ENCODE results near the gene PKD1L1. TPM values are rescaled to one million over a fixed set of nuclear protein-coding genes. Genes with fewer than 3 reads are reported as not detected.

Gene PKD1L1
- total RNA-seq, 2 donors from 2014 or later, result 0.59 to 40.9 TPM

DNA sequence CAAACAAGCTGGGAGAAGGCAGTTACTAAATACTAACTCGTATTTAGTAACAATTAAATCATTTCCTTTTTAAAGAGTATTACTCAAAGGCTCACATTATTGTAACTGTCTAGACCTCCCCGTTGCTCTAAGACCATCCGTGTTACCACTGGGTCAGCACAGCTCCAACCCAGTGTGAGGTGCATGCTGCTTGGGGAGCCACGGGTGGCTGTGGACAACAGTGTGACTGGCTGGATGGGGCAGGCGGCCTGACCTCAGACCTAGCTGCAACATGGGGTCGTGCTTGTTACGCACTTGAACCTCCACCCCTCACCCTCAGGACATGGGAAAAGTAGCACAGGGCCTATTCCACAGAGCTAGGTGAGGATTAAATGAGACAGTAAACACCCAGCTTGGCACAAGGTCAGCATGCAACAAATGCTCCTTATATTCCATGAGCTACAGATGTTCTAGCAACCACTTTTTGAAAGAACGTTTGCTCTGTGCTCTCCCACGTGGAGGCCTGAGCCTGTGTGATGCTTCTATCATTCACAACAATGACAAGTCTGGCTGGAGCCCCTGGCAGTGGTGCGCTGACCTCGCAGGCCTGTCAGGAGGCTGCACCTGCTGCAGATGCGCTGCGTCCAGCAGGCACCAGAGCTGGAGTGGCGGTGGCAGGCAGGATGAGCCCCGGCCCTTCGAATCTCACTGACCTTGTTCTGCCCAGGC is 135.7 kb downstream of the PKD1L1 start:
- Histone ChIP-seq H3K4me1 (replicated peaks) (no peaks in the 10 kb centered on the region), H3K4me3 (no peak overlapping the region), H3K27ac (no peak overlapping the region), H3K9me3 (no peaks in the 10 kb centered on the region), H3K36me3 (no peaks in the 10 kb centered on the region), H3K27me3 (replicated peaks; ENCODE audit: insufficient read depth) (no peaks in the 10 kb centered on the region)
- DNase-seq (ENCODE audit: low spot score), result no peak
- 92% methylated on average over 15 of the region's 16 CpGs for WGBS
- intact Hi-C loops (cut with DNase I), result no loop called here
- TF ChIP-seq POLR2AphosphoS5 (IDR thresholded peaks at IDR 0.05) (no peak), POLR2A (IDR thresholded peaks at IDR 0.05) (no peak)
- TF ChIP-seq, protein P1, sequence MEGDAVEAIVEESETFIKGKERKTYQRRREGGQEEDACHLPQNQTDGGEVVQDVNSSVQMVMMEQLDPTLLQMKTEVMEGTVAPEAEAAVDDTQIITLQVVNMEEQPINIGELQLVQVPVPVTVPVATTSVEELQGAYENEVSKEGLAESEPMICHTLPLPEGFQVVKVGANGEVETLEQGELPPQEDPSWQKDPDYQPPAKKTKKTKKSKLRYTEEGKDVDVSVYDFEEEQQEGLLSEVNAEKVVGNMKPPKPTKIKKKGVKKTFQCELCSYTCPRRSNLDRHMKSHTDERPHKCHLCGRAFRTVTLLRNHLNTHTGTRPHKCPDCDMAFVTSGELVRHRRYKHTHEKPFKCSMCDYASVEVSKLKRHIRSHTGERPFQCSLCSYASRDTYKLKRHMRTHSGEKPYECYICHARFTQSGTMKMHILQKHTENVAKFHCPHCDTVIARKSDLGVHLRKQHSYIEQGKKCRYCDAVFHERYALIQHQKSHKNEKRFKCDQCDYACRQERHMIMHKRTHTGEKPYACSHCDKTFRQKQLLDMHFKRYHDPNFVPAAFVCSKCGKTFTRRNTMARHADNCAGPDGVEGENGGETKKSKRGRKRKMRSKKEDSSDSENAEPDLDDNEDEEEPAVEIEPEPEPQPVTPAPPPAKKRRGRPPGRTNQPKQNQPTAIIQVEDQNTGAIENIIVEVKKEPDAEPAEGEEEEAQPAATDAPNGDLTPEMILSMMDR (IDR thresholded peaks at IDR 0.05), result no peak

DNA sequence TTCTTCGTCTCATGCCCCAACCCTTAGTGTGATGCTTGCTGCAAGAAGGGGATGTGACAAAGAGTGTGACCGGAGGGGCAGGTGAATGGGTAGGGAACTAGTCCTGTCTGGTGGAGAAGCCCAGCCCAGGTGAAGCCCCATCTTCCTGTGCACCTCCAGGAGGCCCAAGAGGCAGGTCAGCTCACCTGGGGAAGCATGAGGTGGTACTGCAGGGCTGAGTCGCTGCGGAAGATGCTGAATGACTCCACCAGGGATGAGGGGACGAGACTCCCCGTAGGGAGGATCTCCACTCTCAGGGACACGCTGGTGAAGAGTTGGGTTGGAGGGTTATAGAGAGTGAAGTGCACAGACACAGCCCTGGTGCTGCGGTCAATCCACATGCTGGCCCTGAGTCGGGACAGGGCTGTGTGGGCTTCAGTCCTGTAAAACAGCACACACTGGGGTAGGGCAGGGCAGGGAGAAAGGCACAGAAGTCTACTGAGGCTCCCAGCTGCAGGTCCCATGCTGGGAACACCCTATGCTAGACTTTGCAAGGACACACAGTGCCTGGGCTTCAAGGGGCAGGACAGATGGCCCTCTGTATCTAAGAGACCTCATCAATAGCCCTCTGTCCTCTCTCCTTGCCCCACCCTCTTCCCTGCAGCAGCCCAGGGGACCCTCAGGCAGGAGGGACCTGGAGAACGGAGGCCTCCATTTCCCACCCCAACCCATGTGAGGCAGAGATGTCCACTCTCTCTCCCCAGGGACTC is 136.5 kb downstream of the PKD1L1 start:
- no peaks in the 10 kb centered on the region for H3K27me3 ChIP-seq (replicated peaks; ENCODE audit: insufficient read depth)
- H3K27ac ChIP-seq, result no peak overlapping the region
- no peaks in the 10 kb centered on the region for H3K9me3 ChIP-seq
- TF ChIP-seq POLR2AphosphoS5 (IDR thresholded peaks at IDR 0.05) (no peak), POLR2A (IDR thresholded peaks at IDR 0.05) (no peak)
- TF ChIP-seq, protein P1 (IDR thresholded peaks at IDR 0.05), result no peak
- intact Hi-C loops (cut with DNase I), result no loop called here
- no peaks in the 10 kb centered on the region for H3K36me3 ChIP-seq
- no peak overlapping the region for H3K4me3 ChIP-seq
- H3K4me1 ChIP-seq (replicated peaks), result no peaks in the 10 kb centered on the region
- WGBS, result 90% methylated on average over 10 of the region's 10 CpGs
- DNase-seq (ENCODE audit: low spot score), result no peak

DNA sequence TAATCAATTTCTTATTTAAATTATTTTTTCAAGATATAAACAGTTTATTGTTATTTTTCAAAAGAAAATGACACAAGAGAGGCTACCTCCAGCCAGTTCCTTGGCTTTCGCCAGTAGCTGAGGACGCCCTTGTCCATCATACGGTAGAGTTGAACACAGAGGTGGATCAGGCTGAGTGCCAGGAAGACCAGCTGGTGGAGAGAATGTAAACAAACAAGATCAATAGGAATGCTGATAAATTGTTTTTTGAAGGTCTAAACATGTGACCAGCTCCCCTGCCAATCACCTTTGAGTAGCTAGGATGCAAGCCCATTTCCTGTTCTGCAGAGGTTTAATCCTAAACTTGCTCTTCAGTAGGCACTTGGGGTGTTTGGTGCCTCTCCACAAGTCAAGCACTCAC is 138.9 kb downstream of the PKD1L1 start:
- no peak for DNase-seq (ENCODE audit: low spot score)
- 93% methylated on average over 3 of the region's 3 CpGs for WGBS
- intact Hi-C loops (cut with DNase I), result no loop called here
- no peaks in the 10 kb centered on the region for H3K9me3 ChIP-seq
- peaks cover 6% of the 10 kb centered on the region for H3K4me1 ChIP-seq (replicated peaks)
- H3K27ac ChIP-seq, result no peak overlapping the region
- H3K36me3 ChIP-seq, result no peaks in the 10 kb centered on the region
- H3K4me3 ChIP-seq, result no peak overlapping the region
- no peaks in the 10 kb centered on the region for H3K27me3 ChIP-seq (replicated peaks; ENCODE audit: insufficient read depth)
- TF ChIP-seq POLR2AphosphoS5 (IDR thresholded peaks at IDR 0.05), result no peak
- TF ChIP-seq, protein P1 (IDR thresholded peaks at IDR 0.05), result no peak
- no peak for TF ChIP-seq POLR2A (IDR thresholded peaks at IDR 0.05)

DNA sequence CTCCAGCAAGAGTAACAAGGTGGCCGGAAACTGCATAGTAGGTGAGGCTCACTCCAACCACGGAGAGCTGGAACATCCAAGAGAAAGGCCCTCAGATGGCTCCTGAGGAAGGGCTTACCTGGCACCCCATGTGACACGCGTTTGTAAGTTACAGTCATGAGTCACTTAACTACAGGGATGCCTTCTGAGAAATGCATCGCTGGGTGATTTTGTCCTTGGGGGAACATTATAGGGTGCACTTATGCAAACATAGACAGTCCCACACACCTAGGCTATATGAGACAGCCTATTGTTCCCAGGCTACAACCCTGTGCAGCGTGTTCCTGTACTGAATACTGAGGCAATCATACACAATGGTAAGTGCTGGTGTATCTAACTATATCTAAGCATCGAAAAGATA is 139.9 kb downstream of the PKD1L1 start:
- no peaks in the 10 kb centered on the region for H3K36me3 ChIP-seq
- 97% methylated on average over 7 of the region's 7 CpGs for WGBS
- no peak for DNase-seq (ENCODE audit: low spot score)
- H3K27ac ChIP-seq, result no peak overlapping the region
- H3K4me3 ChIP-seq, result no peak overlapping the region
- H3K4me1 ChIP-seq (replicated peaks), result peaks cover 6% of the 10 kb centered on the region
- TF ChIP-seq, protein P1 (IDR thresholded peaks at IDR 0.05), result no peak
- TF ChIP-seq POLR2A (IDR thresholded peaks at IDR 0.05) (no peak), POLR2AphosphoS5 (IDR thresholded peaks at IDR 0.05) (no peak)
- intact Hi-C loops (cut with DNase I), result no loop called here
- H3K9me3 ChIP-seq, result no peaks in the 10 kb centered on the region
- H3K27me3 ChIP-seq (replicated peaks; ENCODE audit: insufficient read depth), result no peaks in the 10 kb centered on the region

Measured in prostate gland (tissue), 2 donors.